Keratinocyte (primary cell): ENCODE results near the gene ZNF292. TPM values are rescaled to one million over a fixed set of nuclear protein-coding genes. Genes with fewer than 3 reads are reported as not detected.

Experiments used
- DNase-seq: peaks from one replicate; pipeline ENCODE4 v3.0.0-alpha.2; 2011; ENCODE audit warnings: low read depth, missing footprints, low spot score
- FAIRE-seq: peaks from 2 replicates; lab custom pipeline; 2011; peaks lifted over from hg19 to GRCh38; lab: Jason Lieb, UNC
- H2AFZ ChIP-seq: 2 replicates; pipeline ENCODE4 v1.6.0; 2012; ENCODE audit warnings: low read length, control low read depth, inconsistent platforms; ENCODE audit not compliant: control insufficient read depth
- H3K27ac ChIP-seq: 2 replicates; pipeline ENCODE4 v1.5.1; 2011; ENCODE audit warnings: low read length; ENCODE audit not compliant: control insufficient read depth, insufficient read depth
- H3K27me3 ChIP-seq: 3 replicates; pipeline ENCODE4 v1.6.0; 2011; ENCODE audit warnings: low read length; ENCODE audit not compliant: control insufficient read depth, insufficient read depth; ENCODE audit errors: extremely low read depth
- H3K36me3 ChIP-seq, 2 experiments: 2 replicates in 1 of 2; 3 replicates in 1 of 2; pipeline ENCODE4 v1.5.1; 2011; ENCODE audit warnings: low read length in 2 of 2, mild to moderate bottlenecking in 1 of 2; ENCODE audit not compliant: control insufficient read depth in 2 of 2, insufficient read depth in 2 of 2; ENCODE audit errors: extremely low read depth in 1 of 2
- H3K4me1 ChIP-seq: 3 replicates; pipeline ENCODE4 v1.5.1; 2011; ENCODE audit warnings: low read length; ENCODE audit not compliant: control insufficient read depth, insufficient read depth; ENCODE audit errors: extremely low read depth
- H3K4me2 ChIP-seq: 3 replicates; pipeline ENCODE4 v1.6.0; 2011; ENCODE audit warnings: low read depth, low read length; ENCODE audit not compliant: control insufficient read depth, insufficient read depth; ENCODE audit errors: extremely low read depth
- H3K4me3 ChIP-seq, 3 experiments: fragments of 200-600 bp in 1 of 3; sonication (generic) in 1 of 3; 2 replicates in 2 of 3; 3 replicates in 1 of 3; pipeline ENCODE4 v1.5.1; 2011 to 2016; ENCODE audit warnings: low read length in 3 of 3, mild to moderate bottlenecking in 3 of 3, control low read depth in 2 of 3, inconsistent platforms in 1 of 3, low read depth in 1 of 3, mixed read lengths in 1 of 3, mixed run types in 1 of 3, moderate library complexity in 1 of 3; ENCODE audit not compliant: control insufficient read depth in 2 of 3, insufficient read depth in 2 of 3; ENCODE audit errors: extremely low read depth in 1 of 3
- H3K79me2 ChIP-seq: 2 replicates; pipeline ENCODE4 v1.6.0; 2012; ENCODE audit warnings: low read length; ENCODE audit not compliant: control insufficient read depth, insufficient read depth
- H3K9ac ChIP-seq: 3 replicates; pipeline ENCODE4 v1.6.0; 2011; ENCODE audit warnings: low read length; ENCODE audit not compliant: control insufficient read depth, insufficient read depth; ENCODE audit errors: extremely low read depth
- H3K9me1 ChIP-seq: 3 replicates; pipeline ENCODE4 v1.6.0; 2011; ENCODE audit warnings: low read length; ENCODE audit not compliant: control insufficient read depth, insufficient read depth; ENCODE audit errors: extremely low read depth
- H3K9me3 ChIP-seq: 2 replicates; pipeline ENCODE4 v1.5.1; 2012; ENCODE audit warnings: low read depth, low read length; ENCODE audit not compliant: control insufficient read depth
- H4K20me1 ChIP-seq: 3 replicates; pipeline ENCODE4 v1.6.0; 2011; ENCODE audit warnings: low read length; ENCODE audit not compliant: control insufficient read depth, insufficient read depth; ENCODE audit errors: extremely low read depth
- CTCF ChIP-seq, 3 experiments: IDR thresholded peaks in 1 of 3; conservative IDR thresholded peaks in 1 of 3; optimal IDR thresholded peaks in 1 of 3; 2 replicates in 2 of 3; 3 replicates in 1 of 3; pipeline versions ENCODE3 to v1.5.1; 2011; ENCODE audit warnings: low read length in 3 of 3, mild to moderate bottlenecking in 3 of 3, moderate library complexity in 2 of 3, control low read depth in 1 of 3, inconsistent platforms in 1 of 3; ENCODE audit not compliant: insufficient read depth in 2 of 3; ENCODE audit errors: extremely low read depth in 1 of 3
- EZH2 ChIP-seq: IDR thresholded peaks from one replicate; pipeline ENCODE4 v1.6.1; 2012; ENCODE audit warnings: inconsistent platforms, mild to moderate bottlenecking, low read length, moderate library complexity
- dilution Hi-C: fragments of 300-500 bp; cut with MboI; formaldehyde crosslinking; loops from one replicate; pipeline ENCODE4 v1.7.0; 2020; ENCODE audit warnings: low sequenced_read_pairs; ENCODE audit not compliant: extremely low pct_ligation_motif_present
- polyA plus RNA-seq, 5 experiments: library from polyadenylated mRNA; depleted of rRNA in 3 of 5; stranded (reverse) in 3 of 5; stranded (forward) in 1 of 5; unstranded in 1 of 5; fragments of >200 nt; gene quantifications; 1 replicate in 1 of 5; 2 replicates in 3 of 5; 3 replicates in 1 of 5; pipeline versions ENCODE4 v1.2.1 to v1.2.3, GENCODE V29; 2011 to 2012; ENCODE audit warnings: missing spikeins in 2 of 5, low read depth in 1 of 5, low replicate concordance in 1 of 5

The ZNF292 gene
- polyA plus RNA-seq, 1 donor (not counting 4 experiments of a cell fraction or from before 2014, with no cell fraction given), result 8.4 TPM

GRCh38 chr6:87146363-87146762 is 9.0 kb upstream of the ZNF292 start:
- H3K27me3 ChIP-seq, result no peaks in the 10 kb centered on the region
- H3K4me1 ChIP-seq, result peaks cover under 1% of the 10 kb centered on the region
- no peaks in the 10 kb centered on the region for H3K9me3 ChIP-seq
- no peak for FAIRE-seq
- H3K36me3 ChIP-seq, result no peaks in the 10 kb centered on the region
- no peaks in the 10 kb centered on the region for H3K79me2 ChIP-seq
- H3K27ac ChIP-seq, result no peak overlapping the region
- DNase-seq, result no peak
- H3K9ac ChIP-seq, result no peak overlapping the region
- H3K4me3 ChIP-seq, result no peak overlapping the region
- no peaks in the 10 kb centered on the region for H4K20me1 ChIP-seq
- H3K4me2 ChIP-seq, result no peak overlapping the region
- H3K9me1 ChIP-seq, result no peaks in the 10 kb centered on the region
- TF ChIP-seq EZH2, result no peak
- no peak for TF ChIP-seq CTCF (optimal IDR thresholded peaks at IDR 0.05 in 1 of 3, IDR thresholded peaks at IDR 0.05 in 1 of 3, conservative IDR thresholded peaks at IDR 0.05 in 1 of 3; ENCODE audit: extremely low read depth in 1 of 3, insufficient read depth in 2 of 3, low read length in 3 of 3)
- H2AFZ ChIP-seq, result no peak overlapping the region
- dilution Hi-C loops, result no loop called here

- Histone ChIP-seq H3K9me3 (no peaks in the 10 kb centered on the region), H3K9ac (no peak overlapping the region), H3K4me1 (peaks cover 32% of the 10 kb centered on the region), H3K9me1 (no peaks in the 10 kb centered on the region), H3K4me3 (no peak overlapping the region), H3K27ac (no peak overlapping the region), H3K27me3 (no peaks in the 10 kb centered on the region), H2AFZ (no peak overlapping the region), H3K79me2 (peaks cover under 1% of the 10 kb centered on the region), H3K4me2 (no peak overlapping the region), H3K36me3 (no peaks in the 10 kb centered on the region), H4K20me1 (no peaks in the 10 kb centered on the region)
- FAIRE-seq (no peak), DNase-seq (no peak)
- TF ChIP-seq EZH2 (no peak), CTCF (optimal IDR thresholded peaks at IDR 0.05 in 1 of 3, IDR thresholded peaks at IDR 0.05 in 1 of 3, conservative IDR thresholded peaks at IDR 0.05 in 1 of 3; ENCODE audit: extremely low read depth in 1 of 3, insufficient read depth in 2 of 3, low read length in 3 of 3) (no peak)
- dilution Hi-C loops, result no loop called here
Observed at GRCh38 chr6:87150406-87150805, 5.0 kb upstream of the ZNF292 start.
